Neural cell (in vitro differentiated cells): ENCODE measurements around the gene COA4. TPM values are rescaled to one million over a fixed set of nuclear protein-coding genes. Genes with fewer than 3 reads are reported as not detected.

Source experiments
- H2AFZ ChIP-seq: fragments of 200-600, 300-800 bp; sonication (generic), shearing (Covaris generic); 2 replicates; pipeline ENCODE4 v1.6.0; 2014; ENCODE audit warnings: low read depth, mild to moderate bottlenecking, antibody characterized with exemption, low read length, moderate library complexity
- H3F3A ChIP-seq: fragments of 200-600 bp; shearing (Covaris generic); 2 replicates; pipeline ENCODE4 v1.6.1; 2016; ENCODE audit warnings: mild to moderate bottlenecking, moderate library complexity, mixed read lengths, antibody characterized with exemption, low read length; ENCODE audit not compliant: insufficient read depth, poor library complexity, severe bottlenecking
- H3K27ac ChIP-seq: fragments of 200-600, 300-800 bp; sonication (generic), shearing (Covaris generic); 2 replicates; pipeline ENCODE4 v1.5.1; 2014; ENCODE audit warnings: mild to moderate bottlenecking, low read length, moderate library complexity
- H3K27me3 ChIP-seq: fragments of 300-800, 200-600 bp; sonication (generic), shearing (Covaris generic); 2 replicates; pipeline ENCODE4 v1.6.0; 2014; ENCODE audit warnings: mild to moderate bottlenecking, low read depth, low read length, moderate library complexity; ENCODE audit not compliant: insufficient read depth
- H3K36me3 ChIP-seq: fragments of 300-800, 200-600 bp; sonication (generic), shearing (Covaris generic); 2 replicates; pipeline ENCODE4 v1.5.1; 2014; ENCODE audit warnings: mild to moderate bottlenecking, antibody characterized with exemption, low read length, moderate library complexity; ENCODE audit not compliant: insufficient read depth
- H3K4me2 ChIP-seq: fragments of 300-800, 200-600 bp; sonication (generic), shearing (Covaris generic); 2 replicates; pipeline ENCODE4 v1.6.0; 2014; ENCODE audit warnings: mild to moderate bottlenecking, low read length
- H3K4me3 ChIP-seq: fragments of 300-800, 200-600 bp; sonication (generic), shearing (Covaris generic); 2 replicates; pipeline ENCODE4 v1.5.1; 2014; ENCODE audit warnings: mild to moderate bottlenecking, low read length, moderate library complexity
- H3K79me2 ChIP-seq: fragments of 200-600 bp; shearing (Covaris generic); replicated peaks from 2 replicates; pipeline ENCODE4 v1.6.0; 2014; ENCODE audit warnings: mild to moderate bottlenecking, low read length, moderate library complexity; ENCODE audit not compliant: insufficient read depth
- H3K9ac ChIP-seq: fragments of 300-800, 200-600 bp; sonication (generic), shearing (Covaris generic); 2 replicates; pipeline ENCODE4 v1.6.1; 2016; ENCODE audit warnings: mild to moderate bottlenecking, low read length, mixed read lengths
- H3K9me2 ChIP-seq: fragments of 200-600 bp; shearing (Covaris generic); 2 replicates; pipeline ENCODE4 v1.6.1; 2016; ENCODE audit warnings: mild to moderate bottlenecking, low read length, mixed read lengths; ENCODE audit not compliant: insufficient read depth
- H3K9me3 ChIP-seq: fragments of 200-600, 300-800 bp; sonication (generic), shearing (Covaris generic); 2 replicates; pipeline ENCODE4 v1.6.1; 2016; ENCODE audit warnings: mild to moderate bottlenecking, mixed run types, low read length, moderate library complexity, mixed read lengths
- H4K20me1 ChIP-seq: fragments of 200-600 bp; shearing (Covaris generic); 2 replicates; pipeline ENCODE4 v1.6.1; 2016; ENCODE audit warnings: mild to moderate bottlenecking, mixed run types; ENCODE audit not compliant: insufficient read depth
- CTCF ChIP-seq: fragments of 450-650 bp; IDR thresholded peaks from 2 replicates; pipeline ENCODE4 v1.5.1; 2014; ENCODE audit warnings: antibody characterized with exemption, mild to moderate bottlenecking, moderate library complexity; ENCODE audit not compliant: poor library complexity, severe bottlenecking
- EP300 ChIP-seq: fragments of 450-650 bp; conservative IDR thresholded peaks from 2 replicates; pipeline ENCODE4 v1.6.1; 2014; ENCODE audit warnings: antibody characterized with exemption, mild to moderate bottlenecking, moderate library complexity; ENCODE audit not compliant: poor library complexity, severe bottlenecking
- EZH2 ChIP-seq: fragments of 200-600, 300-800 bp; shearing (Covaris generic), sonication (generic); IDR thresholded peaks from 2 replicates; pipeline ENCODE4 v1.6.1; 2014; ENCODE audit warnings: antibody characterized with exemption, low read length, borderline replicate concordance, mild to moderate bottlenecking; ENCODE audit not compliant: insufficient read depth, poor library complexity, severe bottlenecking
- POLR2AphosphoS5 ChIP-seq: IDR thresholded peaks from 2 replicates; pipeline ENCODE4 v1.6.1; 2012
- RAD21 ChIP-seq: fragments of 450-650 bp; conservative IDR thresholded peaks from 2 replicates; pipeline ENCODE4 v1.6.1; 2014; ENCODE audit warnings: antibody characterized with exemption, mild to moderate bottlenecking, moderate library complexity
- REST ChIP-seq: IDR thresholded peaks from 2 replicates; pipeline ENCODE4 v1.6.1; 2012; ENCODE audit warnings: borderline replicate concordance
- SMC3 ChIP-seq: fragments of 450-650 bp; conservative IDR thresholded peaks from 2 replicates; pipeline ENCODE4 v1.6.1; 2014; ENCODE audit warnings: antibody characterized with exemption, mild to moderate bottlenecking, moderate library complexity; ENCODE audit not compliant: poor library complexity
- TAF1 ChIP-seq: IDR thresholded peaks from 2 replicates; pipeline ENCODE4 v1.6.1; 2012; ENCODE audit warnings: low read depth
- polyA plus RNA-seq: library from polyadenylated mRNA; depleted of rRNA; stranded (reverse); fragments of >200 nt; gene quantifications from 2 replicates; pipeline ENCODE4 v1.2.3, GENCODE V29; 2014

The COA4 gene
- polyA plus RNA-seq, 1 donor from 2014 or later: 108 TPM

GRCh38 chr11:73859671-73860070, 17.0 kb downstream of the COA4 start:
- H3K9me3 ChIP-seq: no peaks in the 10 kb centered on the region
- H3K4me3 ChIP-seq: no peak overlapping the region
- no peak overlapping the region for H3K9ac ChIP-seq
- no peaks in the 10 kb centered on the region for H3K27me3 ChIP-seq
- H3F3A ChIP-seq: no peaks in the 10 kb centered on the region
- no peaks in the 10 kb centered on the region for H3K79me2 ChIP-seq
- H3K4me2 ChIP-seq: no peak overlapping the region
- H3K27ac ChIP-seq: no peak overlapping the region
- H3K9me2 ChIP-seq: no peaks in the 10 kb centered on the region
- H3K36me3 ChIP-seq: no peaks in the 10 kb centered on the region
- H2AFZ ChIP-seq: no peak overlapping the region
- no peak for TF ChIP-seq RAD21
- TF ChIP-seq REST: no peak
- no peak for TF ChIP-seq EZH2
- no peak for TF ChIP-seq POLR2AphosphoS5
- no peak for TF ChIP-seq SMC3
- no peak for TF ChIP-seq EP300
- no peaks in the 10 kb centered on the region for H4K20me1 ChIP-seq

- peak overlapping the region; percentile 7 for H3K9ac ChIP-seq
Measured at GRCh38 chr11:73856031-73856567, 20.5 kb downstream of the COA4 start.

More at GRCh38 chr11:73856031-73856567, 20.5 kb downstream of the COA4 start:
- Histone ChIP-seq H3K4me2 (no peak overlapping the region), H2AFZ (peak overlapping the region; percentile 7), H3F3A (no peaks in the 10 kb centered on the region), H3K9me2 (no peaks in the 10 kb centered on the region), H4K20me1 (no peaks in the 10 kb centered on the region), H3K27ac (peak overlapping the region; percentile 57), H3K27me3 (no peaks in the 10 kb centered on the region), H3K79me2 (no peaks in the 10 kb centered on the region), H3K36me3 (no peaks in the 10 kb centered on the region), H3K9me3 (no peaks in the 10 kb centered on the region), H3K4me3 (no peak overlapping the region)
- no peak for TF ChIP-seq EZH2
- TF ChIP-seq CTCF: no peak
- no peak for TF ChIP-seq RAD21
- TF ChIP-seq TAF1: no peak
- no peak for TF ChIP-seq REST
- no peak for TF ChIP-seq EP300
